Fibroblast of skin of scalp (primary cell): ENCODE measurements around the gene CDH12.
A peak's percentile ranks its signal among the peaks of the same experiment; 100 is the strongest.
"Not testable (repeated sequence)": the region's sequence is repeated elsewhere in the genome, so short reads cannot be mapped to it uniquely, and the experiment has no call there.

ENCODE experiments used
- DNase-seq: peaks from one replicate; pipeline ENCODE4 v3.0.0-alpha.2; 2013

Gene CDH12

DNA sequence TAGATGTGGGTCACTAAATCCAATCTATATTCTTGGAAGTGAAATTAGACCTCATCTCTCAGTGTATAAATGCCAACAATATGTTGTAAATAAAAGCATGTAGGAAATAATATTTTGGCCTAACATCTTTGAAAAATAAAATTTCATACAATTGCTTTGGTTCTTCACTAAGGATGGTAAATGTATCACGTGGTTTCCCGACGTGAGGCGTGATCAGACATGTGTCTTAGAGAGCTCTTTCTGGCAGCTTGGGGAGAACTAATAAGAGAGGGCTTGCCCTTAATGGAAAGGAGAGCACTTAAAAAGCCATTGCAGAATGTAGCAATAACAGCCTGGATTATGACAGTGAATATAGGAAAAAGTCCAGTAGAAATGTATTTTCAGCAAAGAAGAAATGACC lies 602.6 kb downstream of the CDH12 start:
- no peak for DNase-seq

DNA sequence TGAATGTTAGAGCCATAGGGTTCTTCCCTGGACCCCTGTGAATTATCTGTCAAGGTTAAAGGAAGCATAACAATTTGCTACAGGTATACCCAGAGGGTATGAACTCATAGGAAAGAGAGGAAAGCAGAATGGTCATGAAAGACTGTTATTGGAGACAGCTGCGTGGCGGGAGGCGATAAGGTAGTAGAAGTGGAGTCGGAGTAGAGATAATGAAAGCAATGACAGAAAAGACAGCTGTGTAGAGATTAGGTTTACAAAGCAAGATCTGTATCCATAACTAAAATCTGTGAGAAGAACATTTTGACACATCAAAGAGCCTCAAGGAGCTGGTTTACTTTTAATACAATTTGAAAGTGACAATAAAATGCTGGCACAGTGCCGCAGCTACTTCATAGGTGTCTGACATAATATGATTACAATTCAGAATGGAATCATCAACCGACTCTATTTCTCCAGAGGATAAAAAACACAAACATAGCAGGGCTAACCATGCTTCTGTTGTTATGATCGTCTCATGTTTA lies 603.9 kb downstream of the CDH12 start:
- no peak for DNase-seq

DNA sequence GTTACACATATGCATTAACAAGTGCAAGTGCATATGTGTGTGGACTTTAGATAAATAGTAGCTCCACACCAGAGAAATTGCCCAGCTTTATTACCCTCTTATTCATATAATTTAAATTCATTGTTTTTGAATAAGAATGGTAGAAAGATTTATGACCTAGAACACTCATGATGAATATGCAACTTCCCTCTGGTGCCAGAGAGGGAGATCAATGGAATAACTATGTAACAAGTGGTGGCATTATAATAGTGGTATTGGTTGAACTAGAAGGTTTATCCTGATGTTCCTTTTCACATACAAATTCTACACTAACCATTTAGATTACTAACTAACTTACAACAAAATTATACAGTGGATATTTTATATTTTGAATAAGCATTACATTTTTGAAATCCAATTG lies 607.4 kb downstream of the CDH12 start:
- no peak for DNase-seq

DNA sequence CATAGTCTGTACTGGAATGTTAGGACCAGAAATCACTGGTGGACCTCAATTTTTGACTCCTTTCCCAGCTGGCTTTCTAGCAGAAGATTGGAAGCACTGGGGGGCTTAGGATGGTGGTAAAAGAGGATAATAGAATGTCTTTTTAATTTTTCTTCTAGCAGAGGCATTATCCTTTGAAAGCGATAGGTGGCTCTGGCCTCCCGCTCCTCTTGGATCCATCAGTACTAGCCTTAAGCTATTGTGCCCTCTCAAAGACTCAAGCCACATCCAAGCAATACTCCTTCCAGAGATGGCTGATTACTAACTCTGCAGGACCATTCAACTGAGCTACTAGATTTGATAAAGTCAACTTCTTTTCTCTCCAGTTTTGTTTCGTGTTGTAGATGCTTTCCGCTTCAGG lies 610.6 kb downstream of the CDH12 start:
- no peak for DNase-seq

DNA sequence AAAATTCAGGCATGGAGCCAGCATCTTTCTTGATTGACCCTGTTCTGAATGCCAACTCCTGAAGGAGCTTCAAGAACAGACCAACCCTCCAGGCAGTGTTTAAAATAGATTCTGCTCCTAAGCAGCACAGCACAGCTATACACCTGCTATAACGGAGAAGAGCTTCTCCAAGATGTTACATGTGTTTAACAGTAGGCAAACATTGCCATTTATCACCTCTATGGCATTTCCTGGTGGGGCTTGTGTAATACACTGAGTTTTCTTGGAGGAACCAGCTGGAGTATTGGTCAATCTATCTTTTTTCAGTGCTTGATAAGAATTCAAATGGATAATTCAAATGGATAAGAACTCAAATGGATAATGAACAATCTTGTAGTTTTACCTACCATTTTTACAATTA lies 615.1 kb downstream of the CDH12 start:
- DNase-seq, result no peak

DNA sequence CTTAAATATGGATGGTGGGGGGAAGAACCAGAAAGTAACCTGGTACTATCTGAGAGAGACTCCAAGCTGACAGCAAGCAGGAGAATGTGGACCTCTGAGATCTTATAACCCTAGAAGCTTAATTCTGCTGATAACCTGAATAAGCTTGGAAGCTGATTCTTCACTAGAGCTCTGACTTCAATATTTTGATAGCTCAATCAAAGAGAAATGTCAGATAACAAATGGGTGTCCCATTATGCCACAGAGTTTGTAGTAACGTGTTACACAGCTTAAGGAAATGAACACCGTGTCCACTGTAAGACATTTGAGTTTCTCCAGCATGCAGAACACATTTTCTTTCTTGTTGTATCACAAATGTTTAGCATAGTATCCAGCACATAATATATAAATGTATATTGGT lies 626.7 kb downstream of the CDH12 start:
- no peak for DNase-seq

DNA sequence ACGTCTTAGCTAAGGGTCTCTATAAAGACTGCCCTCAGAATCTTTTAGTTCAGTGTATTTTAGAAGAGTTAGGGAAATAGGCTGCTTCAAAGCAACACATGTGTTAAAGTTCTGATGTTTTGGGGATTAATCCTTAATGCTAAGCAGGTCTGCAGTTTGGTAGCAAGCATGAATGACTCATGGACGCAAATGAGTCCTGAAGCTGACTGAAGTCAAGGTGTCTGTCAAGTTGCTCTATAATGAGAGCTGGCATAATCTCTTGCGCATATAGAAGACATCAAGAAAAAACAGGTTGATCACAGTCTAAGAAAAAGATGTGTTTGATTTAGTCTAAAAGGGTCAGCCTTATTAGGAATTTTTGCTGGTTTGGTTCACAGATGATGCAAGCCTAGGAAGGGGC lies 630.1 kb downstream of the CDH12 start:
- no peak for DNase-seq

DNA sequence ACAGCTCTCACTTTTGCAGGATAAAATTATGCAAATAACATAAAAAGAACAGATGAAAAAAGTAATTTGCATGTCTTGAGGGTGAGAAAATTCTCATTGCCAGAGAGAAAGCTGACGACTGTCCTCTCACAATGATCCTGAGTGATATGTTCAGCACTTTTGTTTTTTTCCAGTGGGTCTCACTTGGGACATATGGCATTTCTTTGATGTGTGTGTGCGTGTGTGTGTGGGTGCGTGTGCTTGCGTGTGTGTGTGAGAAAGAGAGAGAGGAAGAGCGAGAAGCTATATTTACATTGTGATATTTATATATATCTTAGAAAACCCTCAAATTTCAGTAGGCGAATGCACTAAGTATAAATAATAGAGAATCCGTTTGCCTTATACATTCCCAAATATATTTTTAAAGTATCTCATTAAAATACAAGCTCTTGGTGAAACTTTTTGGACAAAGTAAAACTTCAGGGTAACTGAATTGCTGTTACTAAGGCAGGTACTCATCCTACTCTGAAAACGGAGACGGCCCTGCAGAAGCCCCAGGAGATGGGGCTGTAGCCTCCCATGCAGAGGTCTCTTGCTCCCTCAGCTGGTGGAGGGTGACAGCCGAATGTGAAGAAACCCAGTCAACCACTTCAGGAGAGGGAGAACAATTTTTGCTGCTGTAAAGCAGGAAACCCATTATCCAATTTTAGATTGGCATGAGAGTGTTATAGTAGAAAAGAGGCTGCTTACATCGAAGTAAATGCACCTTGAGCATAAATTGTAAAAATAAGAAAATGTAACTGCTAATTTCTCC lies 639.2 kb downstream of the CDH12 start:
- DNase-seq, result peak; percentile 1

DNA sequence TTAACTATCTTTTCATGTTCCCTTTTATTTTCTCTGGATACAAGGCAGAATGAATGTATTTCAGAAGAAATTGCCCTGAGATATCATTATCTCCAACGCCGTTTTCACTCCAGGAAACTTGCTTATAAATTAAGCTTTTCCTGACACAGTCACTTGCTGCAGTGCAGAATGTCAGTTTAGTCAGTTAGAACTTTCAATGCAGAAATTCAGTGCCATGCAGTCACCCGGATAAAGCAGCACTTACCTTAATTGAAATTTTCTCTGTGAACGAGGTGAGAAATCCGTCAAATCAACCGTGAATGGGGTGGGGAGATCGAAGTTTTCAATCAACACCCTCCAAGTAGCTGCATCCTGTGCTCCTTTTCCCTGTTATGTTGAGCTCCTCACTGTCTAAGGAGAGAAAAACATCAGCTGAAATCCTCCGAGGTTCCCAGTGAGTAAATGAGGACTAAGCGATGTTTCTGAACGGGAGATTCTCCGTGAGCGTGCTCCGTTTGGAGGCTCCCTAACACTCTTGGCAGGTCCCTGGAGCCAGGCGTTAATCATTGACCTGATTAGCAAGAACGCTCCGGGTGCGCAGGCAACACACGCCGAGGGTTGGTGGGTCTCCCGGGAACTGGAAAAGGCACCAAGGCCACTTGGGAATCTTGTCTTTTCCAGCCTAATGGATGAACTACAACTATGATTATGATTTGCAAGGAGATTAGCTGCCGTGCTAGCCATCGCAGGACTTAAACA lies 640.7 kb downstream of the CDH12 start:
- DNase-seq, result not testable (repeated sequence)

DNA sequence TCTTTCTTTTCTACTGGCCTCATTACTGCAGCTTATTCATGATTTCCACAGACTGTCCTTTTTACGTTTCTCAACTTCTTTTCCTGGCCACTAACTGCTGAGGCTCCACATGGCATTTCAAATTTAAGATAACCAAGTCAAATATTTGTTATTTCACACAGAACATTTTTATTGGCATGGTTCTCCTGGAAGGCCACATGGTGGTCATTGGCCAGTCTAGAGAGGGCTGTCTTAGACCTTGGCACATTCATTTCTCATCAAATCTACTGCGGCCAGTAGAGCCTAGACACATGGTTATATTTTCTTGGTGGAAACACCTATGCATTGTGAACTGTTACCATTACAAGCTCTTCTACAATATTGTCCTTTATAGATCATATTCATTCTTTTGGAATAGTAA lies 644.7 kb downstream of the CDH12 start:
- DNase-seq, result not testable (repeated sequence)

DNA sequence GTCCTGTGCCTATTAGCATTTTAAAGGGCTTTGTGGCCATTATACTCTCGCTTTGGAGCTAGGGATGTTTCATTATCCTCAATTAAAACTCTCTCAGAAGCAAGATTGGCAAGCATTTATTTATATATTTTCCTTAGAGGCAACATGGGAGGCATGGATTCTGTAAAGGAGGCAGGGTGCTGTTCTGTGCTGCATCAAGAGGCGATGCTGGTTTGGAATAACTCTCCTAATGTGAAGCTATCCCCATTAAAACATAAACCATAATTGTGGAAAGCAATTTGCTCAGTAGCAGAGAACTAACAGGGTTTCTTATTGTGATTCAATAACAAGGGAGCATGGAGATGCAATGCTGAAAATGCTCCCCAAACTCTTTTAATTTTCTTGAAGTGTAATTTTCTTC lies 664.5 kb downstream of the CDH12 start:
- not testable (repeated sequence) for DNase-seq

DNA sequence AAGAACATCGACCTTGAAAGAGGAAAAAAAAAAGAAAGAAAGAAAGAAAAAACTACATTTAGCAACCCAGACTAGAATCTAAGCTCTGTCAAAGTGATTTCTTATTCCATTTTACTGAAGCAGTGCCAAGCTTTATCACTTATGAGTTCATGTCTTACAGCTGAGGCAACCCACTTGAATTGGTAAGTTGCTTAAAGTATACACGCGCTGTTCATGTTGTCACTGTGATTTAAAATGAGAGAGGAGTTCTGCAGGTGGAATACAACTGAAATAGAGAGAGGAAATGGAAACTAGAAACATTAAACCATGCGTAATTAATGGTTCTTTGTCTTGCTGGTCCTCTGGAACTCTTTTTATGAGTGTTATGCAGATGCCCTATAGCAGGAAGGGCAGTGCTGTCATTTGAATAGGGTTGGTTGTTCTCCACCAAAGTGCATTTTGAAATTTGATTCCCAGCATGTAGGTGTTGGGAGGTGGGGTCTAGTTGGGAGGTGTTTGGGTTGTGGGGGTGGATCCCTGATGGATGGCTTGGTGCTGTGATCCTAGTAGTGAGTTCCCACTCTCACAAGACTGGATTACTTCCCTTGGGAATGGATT lies 665.4 kb downstream of the CDH12 start:
- not testable (repeated sequence) for DNase-seq

DNA sequence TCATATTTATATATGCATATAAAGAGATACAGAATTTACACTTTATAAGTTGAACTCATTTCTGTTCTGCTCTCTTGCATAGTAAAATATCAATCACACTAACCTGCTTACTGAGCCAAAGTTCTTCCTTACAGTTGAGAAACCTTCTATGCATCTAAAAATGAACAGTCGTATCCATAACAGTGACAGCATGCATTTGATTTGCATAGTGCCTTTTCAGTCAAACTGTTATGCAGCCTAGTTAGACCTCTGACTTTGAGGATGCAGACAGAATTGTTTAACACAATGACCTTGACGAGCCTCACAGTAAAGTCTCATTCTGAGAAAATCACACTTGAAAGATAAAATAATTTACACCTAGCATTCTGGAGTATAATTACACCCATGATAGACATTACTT lies 683.9 kb downstream of the CDH12 start:
- not testable (repeated sequence) for DNase-seq

DNA sequence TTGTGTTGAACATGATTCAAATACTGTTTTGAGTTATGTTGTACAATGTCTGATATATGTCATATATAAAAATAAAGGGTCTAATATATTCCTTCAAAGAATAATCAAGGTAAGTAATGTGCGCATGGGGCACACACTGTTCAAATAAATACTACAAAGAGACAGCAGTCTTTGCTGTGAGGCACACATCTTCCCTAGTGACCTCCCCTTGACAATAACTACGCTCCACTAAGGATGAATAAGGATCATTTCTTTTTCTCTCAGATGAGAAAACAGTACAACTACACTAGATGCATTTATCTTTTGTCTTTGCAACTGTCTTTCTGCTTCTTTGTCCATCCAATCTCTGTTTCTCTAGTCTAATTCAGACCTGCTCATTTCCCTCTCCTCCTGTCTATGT lies 684.4 kb downstream of the CDH12 start:
- DNase-seq, result not testable (repeated sequence)

DNA sequence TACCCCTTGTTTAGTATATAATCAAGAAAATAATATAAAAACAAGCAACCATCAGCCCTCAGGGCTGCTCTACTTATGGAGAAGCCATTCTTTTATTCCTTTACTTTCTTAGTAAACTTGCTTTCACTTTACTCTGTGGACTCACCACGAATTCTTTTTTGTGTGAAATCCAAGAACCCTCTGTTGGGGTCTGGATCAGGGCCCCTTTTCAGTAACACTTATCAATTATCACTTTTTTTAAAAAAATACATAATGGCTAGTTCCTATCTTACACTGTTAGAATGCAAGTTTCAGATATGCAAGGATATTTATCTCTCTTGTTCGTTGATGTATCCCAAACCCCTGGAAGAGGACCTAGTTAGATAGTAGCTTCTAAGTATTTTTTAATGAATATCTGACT lies 687.2 kb downstream of the CDH12 start:
- DNase-seq, result not testable (repeated sequence)

DNA sequence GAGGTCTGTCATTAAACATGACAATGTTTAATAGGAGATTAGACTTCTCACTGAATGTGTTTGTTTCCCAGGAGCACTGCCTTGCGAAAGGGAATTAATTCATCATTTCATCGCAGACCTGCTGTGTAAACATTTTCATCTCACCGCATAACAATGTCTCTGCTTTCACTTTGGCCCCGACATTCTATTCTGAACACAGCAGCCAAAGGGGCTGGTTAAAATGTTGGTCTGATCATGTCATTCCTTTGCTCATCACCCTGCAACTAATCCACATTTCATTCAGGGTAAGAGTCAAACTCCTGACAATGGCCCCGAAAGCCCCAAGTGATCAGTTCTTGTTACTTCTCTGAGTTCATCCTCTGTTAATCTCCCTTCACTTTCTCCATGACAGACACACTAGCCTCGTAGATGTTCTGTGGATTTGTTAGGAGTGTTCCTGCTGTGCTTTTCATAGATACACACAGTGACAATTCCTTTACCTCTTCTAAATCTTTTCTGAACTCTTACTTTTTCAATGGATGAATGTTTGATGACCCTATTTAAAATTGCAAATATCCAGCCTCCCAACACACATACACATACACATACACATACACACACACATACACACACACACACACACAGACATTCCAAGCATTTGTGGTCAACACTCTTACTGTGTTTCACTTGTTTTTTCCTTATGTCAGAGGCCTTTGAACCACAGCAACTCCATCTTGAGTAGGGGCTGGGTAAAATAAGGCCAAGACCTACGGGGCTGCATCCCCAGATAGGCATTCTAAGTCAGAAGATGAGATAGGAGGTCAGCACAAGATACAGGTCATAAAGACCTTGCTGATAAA lies 688.0 kb downstream of the CDH12 start:
- not testable (repeated sequence) for DNase-seq

DNA sequence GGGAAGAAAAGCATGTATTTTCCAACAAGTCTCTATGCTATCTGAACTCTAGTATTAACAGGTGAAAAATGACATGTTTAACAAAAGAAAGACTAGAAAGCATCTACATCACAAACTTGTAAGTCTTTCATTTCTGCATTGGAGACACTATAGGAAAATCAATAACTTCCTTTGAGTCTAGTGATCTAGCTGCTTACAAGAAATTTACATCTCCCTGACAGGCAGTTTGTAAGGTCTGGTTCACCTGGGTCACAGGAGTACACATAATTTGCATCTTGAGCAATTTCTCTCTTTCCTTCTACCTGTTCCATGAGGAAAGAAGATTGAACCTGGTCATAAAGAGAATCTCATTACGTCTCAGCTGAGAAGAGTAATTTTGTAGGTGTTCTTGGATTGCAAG lies 696.2 kb downstream of the CDH12 start:
- not testable (repeated sequence) for DNase-seq

DNA sequence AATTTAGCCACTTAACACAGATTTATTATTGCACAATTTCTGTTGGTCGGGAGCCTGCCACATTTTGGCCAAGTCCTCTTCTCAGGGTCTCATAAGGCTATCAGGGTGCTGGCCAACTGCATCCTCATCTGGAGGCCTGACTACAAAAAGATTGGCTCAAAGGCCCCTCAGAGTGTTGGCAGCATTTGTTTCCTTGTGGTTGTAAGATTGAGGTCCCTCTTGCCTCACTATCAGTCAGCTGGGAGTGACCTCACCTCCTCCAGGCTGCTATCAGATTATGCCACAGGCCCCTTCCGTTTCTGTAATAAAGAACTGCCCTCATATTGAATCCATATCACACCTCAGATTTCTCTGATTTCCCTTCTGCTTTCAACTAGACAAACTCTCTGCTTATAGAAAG lies 698.4 kb downstream of the CDH12 start:
- not testable (repeated sequence) for DNase-seq

DNA sequence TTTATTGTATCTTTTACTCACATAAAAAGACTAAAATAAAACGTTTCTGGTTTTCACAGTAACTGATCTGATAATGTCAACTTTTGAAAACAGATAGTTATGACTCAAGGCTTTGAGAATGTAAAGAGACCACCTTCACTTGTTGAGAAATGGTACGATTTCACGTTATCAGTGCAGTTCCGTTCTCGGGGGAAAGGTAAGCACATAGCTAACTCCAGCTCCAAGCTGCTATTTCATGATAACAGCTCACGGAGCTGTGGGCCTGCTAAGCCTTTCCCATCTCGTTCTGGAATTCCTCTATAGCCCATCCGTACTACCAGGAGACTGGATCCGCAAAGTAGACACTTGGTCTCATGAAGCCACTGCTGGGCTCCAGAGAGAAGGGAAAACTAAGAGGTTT lies 701.3 kb downstream of the CDH12 start:
- not testable (repeated sequence) for DNase-seq

DNA sequence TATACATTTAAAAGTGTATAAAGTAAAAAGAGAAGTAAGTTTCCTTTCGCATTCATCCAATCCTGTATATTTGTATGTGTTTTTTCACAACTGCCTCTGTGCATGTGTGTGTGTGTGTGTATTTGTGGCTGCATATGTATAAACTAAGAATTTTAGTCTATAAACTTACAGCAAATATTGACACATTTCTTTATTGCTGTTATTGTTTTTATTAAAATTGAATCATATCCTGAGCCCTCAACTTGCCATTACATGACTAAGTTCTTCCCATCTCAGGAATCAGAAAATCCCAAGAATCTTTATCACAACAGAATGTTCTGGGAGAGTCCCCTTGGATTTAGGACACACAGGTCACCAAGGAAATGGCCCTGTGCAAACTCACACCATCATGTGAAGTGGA lies 712.7 kb downstream of the CDH12 start:
- DNase-seq, result not testable (repeated sequence)

DNA sequence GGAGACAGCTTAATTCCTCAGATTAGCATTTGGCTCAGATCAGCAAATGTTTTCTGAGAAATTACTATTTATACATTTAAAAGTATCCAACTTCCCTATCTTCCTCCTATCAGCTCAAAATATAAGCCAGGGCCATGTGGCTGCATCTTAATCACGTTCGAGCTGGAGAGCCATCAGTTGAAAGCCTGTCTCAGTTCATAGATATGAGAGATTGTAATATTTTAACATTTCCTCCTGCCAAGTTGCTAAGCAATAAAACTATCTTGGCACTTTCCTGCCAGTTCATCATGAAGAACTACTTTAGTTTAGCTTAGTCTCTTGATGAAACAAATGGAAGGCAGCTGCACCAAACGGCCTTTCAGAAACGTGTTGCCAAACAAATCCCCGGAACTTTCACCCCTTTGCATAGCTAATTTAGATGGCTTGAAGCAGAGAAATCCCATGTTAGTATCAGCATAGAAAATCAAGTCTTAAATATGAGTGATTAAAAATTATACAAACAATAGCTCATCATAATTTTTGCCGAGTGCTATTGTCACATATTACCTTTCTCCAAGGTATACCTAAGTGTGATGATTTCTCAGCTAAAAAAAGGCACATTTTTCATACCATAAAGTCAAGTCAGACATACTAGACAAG lies 713.4 kb downstream of the CDH12 start:
- not testable (repeated sequence) for DNase-seq

DNA sequence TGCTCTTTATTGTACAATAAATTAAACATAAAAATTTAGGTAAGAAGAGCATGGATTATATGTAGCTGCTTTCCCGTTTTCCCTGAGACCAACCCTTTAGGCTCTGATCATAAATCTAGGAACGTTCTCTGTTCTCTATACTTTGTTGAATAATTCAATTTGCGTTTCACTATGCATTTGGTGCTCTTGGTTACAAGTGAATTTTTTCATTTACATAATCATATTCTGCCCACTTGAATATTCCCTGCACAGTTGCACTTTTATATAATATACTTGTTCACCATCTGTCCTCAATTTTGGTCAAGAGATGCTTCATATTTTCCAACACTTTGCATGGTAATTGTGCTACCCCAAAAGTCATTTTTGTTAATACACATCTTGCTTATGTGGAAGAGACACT lies 741.8 kb downstream of the CDH12 start:
- no peak for DNase-seq
